Vagina (tissue), 2 donors: ENCODE results near the gene OR4B1. TPM values are rescaled to one million over a fixed set of nuclear protein-coding genes. Genes with fewer than 3 reads are reported as not detected.
"Not testable (repeated sequence)": the region's sequence is repeated elsewhere in the genome, so short reads cannot be mapped to it uniquely, and the experiment has no call there.

Experiments used
- DNase-seq, 2 donors: peaks; one replicate each; pipeline ENCODE4 v3.0.0-alpha.2; 2017; ENCODE audit errors: extremely low spot score in 2 of 2
- H3K27ac ChIP-seq: fragments of 200-600 bp; sonication (generic); one replicate; pipeline ENCODE4 v1.5.1; 2019
- H3K27me3 ChIP-seq: fragments of 200-600 bp; sonication (generic); one replicate; pipeline ENCODE4 v1.5.1; 2019
- H3K36me3 ChIP-seq, 2 donors: fragments of 200-600 bp; sonication (generic); one replicate each; pipeline ENCODE4 v1.5.1; 2017 to 2019
- H3K4me1 ChIP-seq: fragments of 200-600 bp; sonication (generic); one replicate; pipeline ENCODE4 v1.5.1; 2019
- H3K4me3 ChIP-seq, 2 donors: fragments of 200-600 bp; sonication (generic); 1 replicate in 1 of 2; 2 replicates in 1 of 2; pipeline ENCODE4 v1.5.1; 2016 to 2019
- H3K9me3 ChIP-seq: fragments of 200-600 bp; sonication (generic); one replicate; pipeline ENCODE4 v1.5.1; 2019
- POLR2A ChIP-seq, 2 donors: fragments of 450-650 bp; IDR thresholded peaks; one replicate each; pipeline ENCODE4 v1.6.1; 2017; ENCODE audit warnings: antibody characterized with exemption in 2 of 2, mild to moderate bottlenecking in 2 of 2, moderate library complexity in 2 of 2
- POLR2AphosphoS5 ChIP-seq, 2 donors: sonication (generic); formaldehyde crosslinking; IDR thresholded peaks; one replicate each; pipeline ENCODE4 v1.9.0; 2017; ENCODE audit warnings: antibody characterized with exemption in 2 of 2, mild to moderate bottlenecking in 2 of 2, low read depth in 1 of 2; ENCODE audit not compliant: insufficient read depth in 1 of 2
- intact Hi-C: fragments of 100-400 bp; cut with DNase I; formaldehyde crosslinking; loops from one replicate; pipeline ENCODE4 v1.15.1; 2023
- total RNA-seq: library from RNA; depleted of rRNA; stranded (reverse); fragments of >200 nt; gene quantifications from one replicate; pipeline ENCODE4 v1.2.3, GENCODE V29; 2016
- TF ChIP-seq, protein P1 (sequence below), 3 experiments: fragments of 450-650 bp in 2 of 3; fragments of 200-600 bp in 1 of 3; sonication (generic) in 1 of 3; IDR thresholded peaks; one replicate each; pipeline ENCODE4 v1.5.1; 2017 to 2019; ENCODE audit warnings: antibody characterized with exemption in 3 of 3, mild to moderate bottlenecking in 2 of 3, moderate library complexity in 2 of 3

The OR4B1 gene
- total RNA-seq, 1 donor from 2014 or later = not detected

DNA sequence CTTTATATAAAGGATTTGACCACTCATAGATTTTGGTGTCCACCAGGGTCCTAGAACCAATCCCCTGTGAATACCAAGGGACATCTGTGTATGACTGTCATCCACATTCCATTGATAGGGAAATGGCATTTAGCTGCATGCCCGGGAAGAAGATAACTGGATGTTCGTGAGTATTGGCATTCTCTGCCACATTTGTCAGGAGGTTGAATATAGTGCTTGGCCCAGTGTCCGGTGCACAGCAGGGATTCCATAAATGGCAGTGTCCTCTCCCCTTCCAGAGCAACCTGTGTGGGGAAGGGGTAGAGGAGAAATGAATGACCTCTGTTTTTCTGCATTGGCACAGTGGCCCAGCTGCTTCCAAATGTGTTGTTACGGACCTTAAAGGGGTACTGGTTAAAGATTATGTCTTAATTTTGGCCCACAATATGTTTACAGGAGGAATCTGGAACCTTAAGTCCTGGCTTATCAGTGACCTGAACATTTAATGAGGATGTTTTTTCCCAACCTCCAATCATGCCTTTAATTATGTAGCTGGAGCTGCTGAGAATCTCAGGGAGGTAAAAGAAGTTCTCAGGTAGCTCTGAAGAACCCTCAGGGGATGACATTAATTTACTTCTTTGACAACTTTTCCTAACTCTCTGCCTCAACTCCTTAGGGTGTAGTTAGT lies 33.6 kb upstream of the OR4B1 start:
- no peak for DNase-seq
- H3K4me3 ChIP-seq = no peak overlapping the region
- no peaks in the 10 kb centered on the region for H3K27me3 ChIP-seq
- no peaks in the 10 kb centered on the region for H3K36me3 ChIP-seq
- H3K27ac ChIP-seq = no peak overlapping the region
- intact Hi-C loops = no loop called here
- H3K4me1 ChIP-seq = no peaks in the 10 kb centered on the region
- H3K9me3 ChIP-seq = no peaks in the 10 kb centered on the region
- TF ChIP-seq, protein P1, sequence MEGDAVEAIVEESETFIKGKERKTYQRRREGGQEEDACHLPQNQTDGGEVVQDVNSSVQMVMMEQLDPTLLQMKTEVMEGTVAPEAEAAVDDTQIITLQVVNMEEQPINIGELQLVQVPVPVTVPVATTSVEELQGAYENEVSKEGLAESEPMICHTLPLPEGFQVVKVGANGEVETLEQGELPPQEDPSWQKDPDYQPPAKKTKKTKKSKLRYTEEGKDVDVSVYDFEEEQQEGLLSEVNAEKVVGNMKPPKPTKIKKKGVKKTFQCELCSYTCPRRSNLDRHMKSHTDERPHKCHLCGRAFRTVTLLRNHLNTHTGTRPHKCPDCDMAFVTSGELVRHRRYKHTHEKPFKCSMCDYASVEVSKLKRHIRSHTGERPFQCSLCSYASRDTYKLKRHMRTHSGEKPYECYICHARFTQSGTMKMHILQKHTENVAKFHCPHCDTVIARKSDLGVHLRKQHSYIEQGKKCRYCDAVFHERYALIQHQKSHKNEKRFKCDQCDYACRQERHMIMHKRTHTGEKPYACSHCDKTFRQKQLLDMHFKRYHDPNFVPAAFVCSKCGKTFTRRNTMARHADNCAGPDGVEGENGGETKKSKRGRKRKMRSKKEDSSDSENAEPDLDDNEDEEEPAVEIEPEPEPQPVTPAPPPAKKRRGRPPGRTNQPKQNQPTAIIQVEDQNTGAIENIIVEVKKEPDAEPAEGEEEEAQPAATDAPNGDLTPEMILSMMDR (IDR thresholded peaks at IDR 0.05) = no peak
- TF ChIP-seq POLR2AphosphoS5 (IDR thresholded peaks at IDR 0.05; ENCODE audit: insufficient read depth in 1 of 2, low read depth in 1 of 2) = no peak
- TF ChIP-seq POLR2A (IDR thresholded peaks at IDR 0.05) = no peak

DNA sequence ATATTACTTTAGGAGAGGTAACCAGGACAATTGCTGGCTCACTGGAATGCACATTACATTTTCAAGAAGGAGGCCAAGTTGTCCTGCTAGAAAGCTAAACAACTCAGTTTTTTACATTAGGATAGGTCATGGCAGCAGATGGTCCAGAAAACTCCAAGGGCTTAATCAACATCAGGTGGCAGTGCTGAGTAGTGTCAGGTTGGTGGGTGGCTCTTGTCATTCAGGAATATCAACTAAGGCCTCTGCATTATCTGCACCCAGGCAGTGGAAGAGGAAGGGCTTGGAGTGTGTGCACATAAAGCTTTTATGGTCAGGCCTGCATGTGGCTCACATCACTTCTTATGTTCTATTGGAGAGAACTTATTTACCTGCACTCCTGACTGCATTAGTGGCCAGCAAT lies 32.2 kb upstream of the OR4B1 start:
- no peak for DNase-seq
- Histone ChIP-seq H3K9me3 (no peaks in the 10 kb centered on the region), H3K4me3 (no peak overlapping the region), H3K27me3 (no peaks in the 10 kb centered on the region), H3K4me1 (no peaks in the 10 kb centered on the region), H3K36me3 (no peaks in the 10 kb centered on the region), H3K27ac (no peak overlapping the region)
- intact Hi-C loops = no loop called here
- no peak for TF ChIP-seq POLR2A (IDR thresholded peaks at IDR 0.05)
- TF ChIP-seq, protein P1 (IDR thresholded peaks at IDR 0.05) = no peak
- TF ChIP-seq POLR2AphosphoS5 (IDR thresholded peaks at IDR 0.05; ENCODE audit: insufficient read depth in 1 of 2, low read depth in 1 of 2) = no peak

DNA sequence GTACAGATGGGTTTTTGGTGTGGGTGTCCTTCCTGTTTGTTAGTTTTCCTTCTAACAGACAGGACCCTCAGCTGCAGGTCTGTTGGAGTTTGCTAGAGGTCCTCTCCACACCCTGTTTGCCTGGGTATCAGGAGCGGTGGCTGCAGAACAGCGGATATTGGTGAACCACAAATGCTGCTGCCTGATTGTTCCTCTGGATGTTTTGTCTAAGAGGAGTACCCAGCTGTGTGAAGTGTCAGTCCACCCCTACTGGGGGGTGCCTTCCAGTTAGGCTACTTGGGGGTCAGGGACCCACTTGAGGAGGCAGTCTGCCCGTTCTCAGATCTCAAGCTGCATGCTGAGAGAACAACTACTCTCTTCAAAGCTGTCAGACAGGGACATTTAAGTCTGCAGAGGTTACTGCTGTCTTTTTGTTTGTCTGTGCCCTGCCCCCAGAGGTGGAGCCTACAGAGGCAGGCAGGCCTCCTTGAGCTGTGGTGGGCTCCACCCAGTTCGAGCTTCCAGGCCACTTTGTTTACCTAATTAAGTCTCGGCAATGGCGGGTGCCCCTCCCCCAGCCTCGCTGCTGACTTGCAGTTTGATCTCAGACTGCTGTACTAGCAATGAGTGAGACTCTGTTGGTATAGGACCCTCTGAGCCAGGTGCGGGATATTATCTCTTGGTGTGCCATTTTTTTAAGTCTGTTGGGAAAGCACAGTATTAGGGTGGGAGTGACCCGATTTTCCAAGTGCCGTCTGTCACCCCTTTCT lies 25.5 kb upstream of the OR4B1 start:
- H3K27me3 ChIP-seq, H3K9me3 ChIP-seq, DNase-seq, intact Hi-C loops, H3K4me1 ChIP-seq, H3K4me3 ChIP-seq, H3K36me3 ChIP-seq, H3K27ac ChIP-seq: not testable (repeated sequence)

DNA sequence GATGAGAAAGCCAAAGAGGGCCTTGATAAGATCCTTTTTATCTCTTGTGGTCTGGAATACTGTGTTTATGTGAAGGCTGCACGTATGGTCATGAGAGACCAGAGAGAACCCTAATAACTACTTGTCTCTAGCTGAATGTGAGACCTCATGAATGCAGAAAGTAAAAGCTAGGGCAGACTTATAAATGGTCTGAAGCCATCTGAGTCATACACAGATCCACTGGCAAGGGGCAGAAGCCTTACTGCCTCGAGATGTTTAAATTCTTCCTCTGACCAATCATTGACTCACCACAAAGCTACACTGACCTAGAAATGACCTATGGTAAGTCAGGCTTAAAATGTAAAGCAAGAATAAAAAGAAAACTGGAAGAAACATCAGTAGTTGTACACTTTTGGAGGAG lies 22.7 kb upstream of the OR4B1 start:
- Histone ChIP-seq H3K27me3 (no peaks in the 10 kb centered on the region), H3K4me1 (no peaks in the 10 kb centered on the region), H3K9me3 (no peaks in the 10 kb centered on the region), H3K36me3 (no peaks in the 10 kb centered on the region), H3K4me3 (no peak overlapping the region), H3K27ac (no peak overlapping the region)
- intact Hi-C loops = no loop called here
- no peak for TF ChIP-seq POLR2A (IDR thresholded peaks at IDR 0.05)
- TF ChIP-seq, protein P1 (IDR thresholded peaks at IDR 0.05) = no peak
- TF ChIP-seq POLR2AphosphoS5 (IDR thresholded peaks at IDR 0.05; ENCODE audit: insufficient read depth in 1 of 2, low read depth in 1 of 2) = no peak
- DNase-seq = no peak

DNA sequence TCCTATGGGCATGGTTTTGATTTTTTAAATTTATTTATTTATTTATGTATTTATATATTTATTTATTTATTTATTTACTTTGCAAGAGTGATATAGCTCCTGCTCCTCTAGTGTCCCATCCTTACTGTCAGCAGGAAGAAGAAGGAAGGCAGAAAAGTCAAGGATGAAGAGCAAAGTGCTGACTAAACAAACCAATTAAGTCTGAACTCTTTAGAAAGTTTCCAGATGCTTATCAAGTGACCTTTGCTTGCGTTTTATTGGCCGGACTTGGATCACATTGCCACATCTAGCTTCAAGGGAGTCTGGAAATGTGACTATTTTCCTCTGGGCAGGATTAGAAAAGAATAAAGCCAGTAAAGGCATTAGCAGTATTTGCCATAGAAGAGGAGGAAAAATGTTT lies 8.7 kb upstream of the OR4B1 start:
- no peaks in the 10 kb centered on the region for H3K4me1 ChIP-seq
- no peak for DNase-seq

More for the DNA sequence above, 8.7 kb upstream of the OR4B1 start:
- intact Hi-C loops = no loop called here
- no peaks in the 10 kb centered on the region for H3K36me3 ChIP-seq
- no peaks in the 10 kb centered on the region for H3K27me3 ChIP-seq
- H3K27ac ChIP-seq = no peak overlapping the region
- no peak overlapping the region for H3K4me3 ChIP-seq
- no peak for TF ChIP-seq POLR2AphosphoS5 (IDR thresholded peaks at IDR 0.05; ENCODE audit: insufficient read depth in 1 of 2, low read depth in 1 of 2)
- TF ChIP-seq POLR2A (IDR thresholded peaks at IDR 0.05) = no peak
- TF ChIP-seq, protein P1 (IDR thresholded peaks at IDR 0.05) = no peak
- H3K9me3 ChIP-seq = no peaks in the 10 kb centered on the region
